Left lobe of liver (tissue), 2 donors: ENCODE measurements around the gene MAPK6. TPM values are rescaled to one million over a fixed set of nuclear protein-coding genes. Genes with fewer than 3 reads are reported as not detected.
"Not testable (repeated sequence)": the region's sequence is repeated elsewhere in the genome, so short reads cannot be mapped to it uniquely, and the experiment has no call there.

ENCODE experiments used
- ATAC-seq: fragments of 200-7000 bp; cut with Tn5 transposase; one replicate; pipeline ENCODE4 v1.9.1; 2020; ENCODE audit warnings: mild to moderate bottlenecking, moderate library complexity
- DNase-seq: peaks from one replicate; pipeline ENCODE4 v3.0.0-alpha.2; 2020; ENCODE audit warnings: low spot score
- total RNA-seq: library from RNA; stranded (reverse); gene quantifications from one replicate; pipeline ENCODE4 v1.2.1, GENCODE V29; 2021
- donor health status: DM: no; HTN: no; CAD: no; lungs with moderate emphysema.
- donor health status: DM: no; HTN: yes; CAD: no.

MAPK6 gene
- total RNA-seq, 1 donor from 2014 or later: 20.0 TPM

DNA sequence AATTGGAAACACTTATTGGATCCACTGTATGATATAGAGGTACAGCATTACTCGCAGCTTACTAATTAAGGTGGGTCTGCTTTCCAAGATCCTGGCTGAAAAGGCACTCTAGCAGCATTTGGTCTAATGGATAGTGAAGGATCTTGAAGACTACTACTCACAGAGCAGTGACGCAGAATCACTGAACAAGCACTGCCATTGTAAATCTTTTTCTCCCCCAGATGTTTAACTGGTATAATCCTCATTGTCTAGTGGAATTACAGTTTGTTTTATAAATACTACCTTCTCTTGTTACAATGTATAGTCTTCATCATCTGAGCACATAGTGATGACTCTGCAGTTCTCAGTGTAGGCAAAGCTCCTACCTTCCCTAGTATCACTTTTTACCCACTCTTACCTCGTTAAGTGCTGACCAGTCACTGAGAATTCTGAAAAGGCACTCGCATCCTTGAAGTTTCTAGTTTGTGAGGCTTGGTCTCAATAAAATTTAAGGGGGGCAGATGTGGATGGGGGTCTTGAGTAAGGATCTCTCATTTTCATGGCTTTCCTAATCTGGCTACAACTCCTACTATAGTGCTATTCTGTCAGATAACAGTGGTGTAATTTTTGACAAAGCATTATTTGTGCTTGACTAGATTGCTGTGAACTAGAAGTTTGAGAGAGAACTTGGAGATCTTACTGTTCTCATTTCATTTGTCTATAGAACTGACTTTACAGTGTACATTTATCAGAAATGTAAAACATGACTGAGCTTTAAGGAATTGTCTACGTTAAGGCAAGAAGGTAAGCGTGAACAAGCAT, 23.2 kb downstream of the MAPK6 start:
- no peak for ATAC-seq
- no peak for DNase-seq

DNA sequence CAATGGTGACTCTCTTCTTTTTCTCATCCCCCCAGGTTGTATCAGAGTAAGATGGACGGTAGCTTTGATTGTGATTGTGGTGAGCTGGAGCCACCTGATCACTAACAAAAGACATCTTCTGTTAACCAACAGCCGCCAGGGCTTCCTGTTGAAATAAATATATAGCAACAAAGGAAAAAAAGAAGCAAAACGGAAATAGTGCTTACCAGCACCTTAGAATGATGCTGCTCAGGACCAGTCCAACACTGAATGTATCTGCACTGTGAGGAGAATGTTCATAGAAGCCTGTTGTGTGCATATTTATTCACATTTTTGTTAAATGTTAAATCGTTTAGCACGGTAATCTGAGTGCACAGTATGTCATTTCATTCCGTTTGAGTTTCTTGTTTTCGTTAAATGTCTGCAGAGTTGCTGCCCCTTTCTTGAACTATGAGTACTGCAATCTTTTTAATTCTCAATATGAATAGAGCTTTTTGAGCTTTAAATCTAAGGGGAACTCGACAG, 26.8 kb downstream of the MAPK6 start:
- not testable (repeated sequence) for ATAC-seq, DNase-seq

DNA sequence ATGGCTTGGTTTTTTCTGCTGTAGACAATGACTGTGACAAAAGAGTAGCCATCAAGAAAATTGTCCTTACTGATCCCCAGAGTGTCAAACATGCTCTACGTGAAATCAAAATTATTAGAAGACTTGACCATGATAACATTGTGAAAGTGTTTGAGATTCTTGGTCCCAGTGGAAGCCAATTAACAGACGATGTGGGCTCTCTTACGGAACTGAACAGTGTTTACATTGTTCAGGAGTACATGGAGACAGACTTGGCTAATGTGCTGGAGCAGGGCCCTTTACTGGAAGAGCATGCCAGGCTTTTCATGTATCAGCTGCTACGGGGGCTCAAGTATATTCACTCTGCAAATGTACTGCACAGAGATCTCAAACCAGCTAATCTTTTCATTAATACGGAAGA, 27.5 kb downstream of the MAPK6 start:
- DNase-seq: not testable (repeated sequence)
- peak; percentile 40 for ATAC-seq

DNA sequence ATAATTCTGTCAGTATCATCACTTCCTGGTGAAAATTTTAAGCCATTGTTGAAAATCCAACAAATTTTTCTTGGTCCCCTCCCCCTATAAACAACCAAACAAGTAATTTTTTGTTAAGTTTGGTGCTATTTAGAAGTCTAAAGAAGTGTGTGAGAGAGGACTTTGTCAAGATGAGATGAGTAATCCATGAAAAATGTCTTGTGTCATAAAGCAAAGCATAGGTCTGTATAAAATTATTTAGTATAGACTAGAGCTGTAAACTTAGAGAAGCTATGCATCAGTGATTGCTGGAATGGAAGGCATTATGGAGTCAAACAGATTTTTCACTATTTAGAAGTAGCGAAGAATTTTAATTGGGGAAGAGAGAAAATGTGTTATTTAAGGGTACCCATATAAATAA, 31.4 kb downstream of the MAPK6 start:
- DNase-seq (no peak), ATAC-seq (no peak)

DNA sequence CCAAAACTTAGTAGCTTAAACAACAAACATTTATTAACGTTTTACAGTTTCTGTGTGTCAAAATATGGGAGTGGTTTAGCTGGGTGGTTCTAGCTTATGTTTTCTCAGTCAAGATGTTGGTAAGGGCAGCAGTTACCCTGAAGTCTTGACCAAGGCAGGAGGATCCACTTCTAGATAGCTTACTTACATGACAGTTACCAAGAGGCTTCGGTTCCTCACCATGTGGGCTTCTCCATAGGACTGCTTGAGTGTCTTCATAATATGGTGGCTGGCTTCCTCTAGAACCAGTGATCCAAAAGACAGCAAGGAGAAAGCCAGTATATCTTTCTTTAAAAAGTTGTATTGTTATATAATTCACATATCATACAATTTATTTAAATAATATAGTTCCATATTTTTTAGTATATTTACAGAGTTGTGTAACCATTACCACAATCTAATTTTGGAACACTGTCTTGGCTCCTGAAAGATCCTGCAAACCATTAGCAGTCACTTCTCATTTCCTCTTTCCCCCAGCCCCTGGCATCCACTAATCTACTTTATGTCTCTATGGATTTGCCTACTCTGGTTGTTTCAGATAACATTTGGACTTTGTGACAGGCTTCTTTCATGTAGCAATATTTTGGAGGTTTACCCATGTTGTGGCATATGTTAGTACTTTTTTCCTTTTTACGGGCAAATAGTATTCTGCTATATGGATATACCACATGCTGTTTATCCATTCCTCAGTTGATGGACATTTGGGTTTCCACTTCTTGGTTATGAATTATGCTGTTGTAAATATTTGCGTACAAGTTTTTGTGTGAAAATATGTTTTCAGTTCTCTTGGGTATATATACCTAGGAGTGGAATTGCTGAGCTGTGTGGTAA, 33.3 kb downstream of the MAPK6 start:
- DNase-seq (no peak), ATAC-seq (peak; percentile 50)

DNA sequence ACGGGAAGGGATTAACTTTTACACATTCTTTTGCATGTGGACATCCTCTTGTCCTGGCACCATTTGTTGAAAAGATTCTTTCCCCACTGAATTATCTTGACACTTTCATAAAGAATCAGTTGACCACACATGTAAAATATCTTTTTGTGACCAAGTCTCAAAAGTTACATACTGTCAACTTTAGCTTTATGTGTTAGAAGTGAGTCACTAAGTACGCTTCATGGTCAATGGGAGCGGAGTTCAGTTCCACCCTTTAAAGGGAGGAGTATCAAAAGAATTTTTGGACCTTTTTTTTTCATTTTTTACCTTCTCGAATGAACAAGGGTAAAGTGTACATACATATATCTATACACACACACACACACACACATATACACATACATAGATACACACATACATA, 35.4 kb downstream of the MAPK6 start:
- no peak for DNase-seq
- no peak for ATAC-seq

DNA sequence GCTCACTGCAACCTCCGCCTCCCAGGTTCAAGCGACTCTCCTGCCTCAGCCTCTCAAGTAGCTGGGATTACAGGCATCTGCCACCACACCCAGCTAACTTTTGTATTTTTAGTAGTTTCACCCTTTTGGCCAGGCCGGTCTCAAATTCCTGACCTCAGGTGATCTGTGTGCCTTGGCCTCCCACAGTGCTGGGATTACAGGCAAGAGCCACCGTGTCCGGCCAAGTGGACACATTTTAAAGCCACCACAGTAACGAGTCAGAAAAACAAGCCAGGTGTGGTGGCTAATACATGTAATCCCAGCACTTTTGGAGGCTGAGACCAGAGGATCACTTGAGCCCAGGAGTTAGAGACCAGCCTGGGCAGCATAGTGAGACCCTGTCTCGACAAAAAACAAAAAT, 35.8 kb downstream of the MAPK6 start:
- DNase-seq (peak; percentile 62), ATAC-seq (peak; percentile 75)

DNA sequence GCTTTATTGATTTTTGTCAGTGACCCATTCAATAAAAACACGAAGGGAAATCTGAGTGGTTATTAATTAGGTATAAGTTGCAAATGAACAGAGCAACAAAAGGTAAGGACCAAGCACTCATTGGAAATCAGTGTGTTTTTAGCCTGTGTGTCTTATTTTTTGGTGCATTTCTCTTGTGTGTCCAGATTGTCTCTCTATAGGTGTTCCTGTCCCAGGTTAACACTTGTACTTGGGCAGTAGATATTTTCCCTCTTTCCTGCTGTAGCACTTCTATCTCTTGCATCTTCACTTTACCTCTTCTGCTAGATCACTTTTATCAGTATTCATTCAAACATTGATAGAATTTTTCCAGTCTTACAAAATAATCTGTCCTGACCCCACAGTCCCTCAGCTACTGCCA, 37.0 kb downstream of the MAPK6 start:
- no peak for DNase-seq

DNA sequence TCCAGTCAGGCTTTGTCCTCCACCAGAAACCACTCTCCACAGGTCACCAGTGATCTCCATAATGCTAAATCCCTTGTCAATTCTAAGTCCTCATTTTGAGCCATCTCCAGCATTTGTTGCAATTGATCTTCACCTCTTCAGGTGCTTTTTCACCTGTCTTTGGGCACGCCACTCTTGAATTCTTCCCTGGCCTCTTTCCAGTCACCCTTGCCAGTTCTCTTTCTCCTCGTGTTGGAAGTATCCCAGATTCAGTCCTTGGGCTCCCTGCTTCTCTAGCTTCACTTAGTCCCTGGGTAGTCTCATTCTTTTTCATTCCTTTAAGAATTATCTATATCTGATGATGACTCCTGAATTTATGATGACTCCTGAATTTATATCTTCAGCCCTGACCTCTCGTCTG, 37.5 kb downstream of the MAPK6 start:
- ATAC-seq (no peak), DNase-seq (no peak)

More for the DNA sequence above, 37.0 kb downstream of the MAPK6 start:
- no peak for ATAC-seq

DNA sequence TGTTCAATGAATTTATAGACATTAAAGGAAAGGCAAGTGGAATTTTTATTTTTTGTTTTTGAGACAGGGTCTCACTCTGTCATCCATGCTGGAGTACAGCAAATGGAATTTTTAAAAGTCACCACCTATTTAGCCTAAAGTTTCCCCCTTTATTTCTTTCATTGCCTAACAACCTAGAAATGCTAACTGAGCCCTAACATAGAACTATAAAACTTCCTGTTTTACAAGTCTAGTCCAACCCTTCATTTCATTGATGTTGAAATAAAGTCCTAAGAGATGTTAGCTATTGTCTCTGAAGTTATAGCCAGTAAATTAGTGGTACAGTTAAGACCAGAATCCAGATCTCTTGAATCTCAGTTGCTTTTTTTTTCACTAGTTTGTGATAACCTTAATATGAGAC, 39.0 kb downstream of the MAPK6 start:
- DNase-seq: no peak
- ATAC-seq: no peak

DNA sequence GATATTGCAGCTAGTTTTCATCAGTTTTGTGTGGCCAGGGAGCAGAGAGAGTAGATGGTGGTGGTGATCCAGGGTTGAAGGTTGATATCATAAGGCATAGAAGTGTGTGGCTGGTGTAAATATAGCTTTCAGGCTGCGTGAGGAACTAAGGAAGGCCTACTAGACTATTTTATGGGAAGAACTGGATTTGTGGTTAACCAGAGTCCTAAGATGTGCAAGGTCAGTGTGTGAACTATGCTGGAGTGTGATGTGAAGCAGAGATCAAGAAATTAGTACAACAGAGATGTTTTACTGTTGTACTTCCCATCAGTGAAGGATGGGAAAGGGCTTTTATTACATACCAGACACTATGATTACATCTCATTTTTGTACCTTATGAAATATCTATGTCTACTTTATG, 41.5 kb downstream of the MAPK6 start:
- no peak for ATAC-seq
- DNase-seq: no peak

DNA sequence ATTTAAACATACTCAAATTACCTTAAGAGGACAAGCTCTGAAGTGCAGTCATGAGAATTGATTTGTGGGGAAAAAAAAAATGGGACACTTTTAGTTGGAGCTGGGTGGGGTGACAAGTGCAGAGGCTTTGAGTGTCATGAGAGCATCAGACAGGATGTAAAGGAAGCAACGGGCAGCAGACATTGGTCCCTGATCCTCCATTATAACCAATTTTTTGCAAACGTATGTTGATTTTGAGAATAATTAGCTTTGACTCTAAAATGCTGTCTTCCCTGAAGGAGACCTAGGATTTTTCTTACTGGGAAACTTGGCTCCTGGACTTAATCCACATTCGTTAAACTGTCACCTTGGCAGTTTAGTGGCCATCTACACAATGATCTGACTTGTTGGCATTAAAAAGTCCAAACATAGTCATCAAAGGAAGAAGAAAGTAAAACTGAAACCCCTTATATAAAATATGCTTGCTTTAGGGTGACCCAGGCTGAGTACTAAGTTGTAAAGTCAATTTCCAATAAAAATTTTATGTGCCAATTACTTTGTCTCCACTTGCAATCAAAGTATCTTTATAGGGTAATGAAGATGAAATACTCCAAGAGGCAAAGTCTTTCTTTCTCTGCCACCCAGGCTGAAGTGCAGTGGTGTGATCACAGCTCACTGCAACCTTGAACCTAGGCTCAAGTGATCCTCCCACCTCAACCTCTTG, 48.0 kb downstream of the MAPK6 start:
- DNase-seq (no peak), ATAC-seq (no peak)

DNA sequence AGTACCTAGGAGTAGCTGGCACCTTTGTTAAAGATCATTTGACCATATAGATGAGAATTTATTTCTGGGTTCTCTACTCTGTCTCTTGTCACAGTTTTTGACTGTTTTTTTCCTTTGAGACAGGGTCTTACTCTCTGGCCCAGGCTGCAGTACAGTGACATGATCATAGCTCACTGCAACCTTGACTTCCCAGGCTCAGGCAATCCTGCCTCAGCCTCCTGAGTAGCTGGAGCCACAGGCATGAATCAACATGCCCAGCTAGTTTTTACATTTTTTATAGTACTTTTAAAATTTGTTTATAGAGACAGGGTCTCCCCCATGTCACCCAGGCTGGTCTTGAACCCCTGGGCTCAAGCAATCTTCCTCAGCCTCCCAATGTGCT, 48.5 kb downstream of the MAPK6 start:
- DNase-seq: no peak
- no peak for ATAC-seq

DNA sequence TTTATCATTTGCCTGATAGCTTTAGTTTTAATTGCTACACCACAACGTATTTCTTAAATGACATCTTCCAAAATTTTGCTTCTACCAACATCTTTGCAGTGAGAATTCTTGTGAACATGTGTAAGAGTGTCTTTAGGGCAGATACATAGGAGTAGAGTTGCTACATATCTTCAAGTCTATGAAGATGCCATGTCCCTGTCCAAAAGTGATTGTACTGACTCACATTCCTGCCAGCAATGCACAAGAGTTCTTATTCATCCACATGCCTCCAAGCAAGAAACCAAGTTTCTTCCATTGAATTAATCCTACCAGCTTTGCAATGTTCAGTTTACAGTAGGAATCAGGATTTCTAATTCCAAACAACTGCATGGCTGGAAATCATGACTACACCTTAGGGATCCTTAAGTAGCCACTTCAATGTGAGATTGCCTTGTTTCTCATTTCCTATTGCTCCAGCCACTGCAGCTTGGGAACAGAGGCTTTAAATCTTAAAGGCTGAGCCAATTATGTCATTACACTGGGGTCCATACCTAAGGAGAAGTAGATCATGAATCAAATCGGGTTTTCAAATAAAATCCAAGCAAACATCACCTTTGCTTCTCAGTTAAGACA, 49.1 kb downstream of the MAPK6 start:
- no peak for ATAC-seq
- DNase-seq: no peak

DNA sequence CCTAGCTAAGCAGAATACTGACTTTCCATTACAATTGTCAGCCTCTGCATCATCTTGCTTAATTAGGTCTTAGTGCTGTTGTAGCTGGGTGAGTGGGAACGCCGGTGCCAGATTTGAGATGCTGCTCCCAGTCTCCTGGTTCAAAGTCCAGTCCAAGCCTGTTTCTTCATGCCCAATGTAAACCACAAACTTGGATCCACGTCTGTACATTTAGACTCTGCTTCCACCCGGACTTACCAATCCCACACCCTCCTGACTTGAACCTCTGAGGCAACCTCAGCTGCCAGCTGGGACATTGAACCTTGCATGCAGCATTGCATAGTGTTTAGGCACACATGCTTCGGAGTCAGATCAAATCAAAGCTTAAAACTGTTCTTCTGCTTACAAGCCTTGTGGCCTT, 50.5 kb downstream of the MAPK6 start:
- DNase-seq: peak; percentile 86
- peak; percentile 78 for ATAC-seq

DNA sequence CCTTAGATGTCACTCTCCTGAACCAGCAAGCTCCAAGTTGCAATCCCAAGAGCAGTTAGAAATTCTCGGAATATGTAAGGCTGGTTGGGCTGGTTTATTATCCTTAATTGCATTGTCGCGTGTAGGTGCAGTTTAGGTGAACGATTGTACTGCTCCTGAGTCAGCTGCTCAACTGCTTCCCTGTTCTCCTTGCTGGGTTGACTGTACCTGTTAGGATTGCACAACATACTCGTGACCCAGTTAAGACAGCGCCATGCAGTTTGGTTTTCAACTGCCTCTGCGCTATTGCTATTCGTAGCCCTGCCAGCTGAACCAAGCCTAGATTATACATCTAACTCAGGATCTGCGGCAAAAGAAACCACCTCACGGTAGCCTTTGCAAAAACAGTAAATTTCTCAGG, 52.6 kb downstream of the MAPK6 start:
- DNase-seq (peak; percentile 86), ATAC-seq (peak; percentile 77)

DNA sequence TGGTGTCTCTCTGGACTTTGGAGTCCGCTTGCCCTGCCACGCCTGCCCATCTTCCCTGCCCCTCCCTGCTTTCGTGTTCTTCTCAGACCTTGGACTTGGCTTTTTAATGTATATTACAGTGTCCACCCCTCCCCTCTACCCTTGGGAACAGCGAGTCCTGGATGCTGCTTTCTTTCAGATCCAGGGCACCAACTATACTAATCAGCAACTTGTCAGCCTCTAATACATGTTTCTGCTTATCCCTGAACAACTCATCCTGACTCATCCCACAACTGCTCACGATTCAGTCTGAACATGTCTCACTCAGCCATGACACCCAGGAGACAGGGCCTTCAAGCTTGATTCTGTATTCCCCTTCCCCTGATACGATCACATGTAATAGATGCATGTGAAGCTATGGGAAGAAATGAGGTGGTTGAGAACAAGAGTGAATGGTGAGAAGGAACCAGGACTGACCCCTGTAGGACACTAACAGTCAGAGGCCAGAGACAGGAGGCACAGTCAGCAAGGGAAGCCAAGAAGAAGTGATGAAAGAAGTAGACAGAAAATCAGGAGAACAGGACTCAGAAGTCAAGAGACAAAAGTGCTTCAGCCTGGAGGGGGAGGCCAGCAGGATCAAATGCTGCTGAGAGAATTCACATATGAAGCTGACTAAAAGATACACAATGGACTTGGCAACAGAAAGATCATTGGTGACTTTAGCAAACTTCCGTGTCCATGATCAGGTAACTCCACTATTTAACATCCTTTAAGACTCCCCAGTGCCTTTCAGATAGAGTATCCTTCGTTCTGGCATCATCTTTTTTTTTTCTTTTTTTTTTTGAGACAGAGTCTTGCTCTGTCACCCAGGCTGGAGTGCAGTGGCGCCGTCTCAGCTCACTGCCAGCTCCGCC, 58.1 kb downstream of the MAPK6 start:
- ATAC-seq: no peak
- no peak for DNase-seq

DNA sequence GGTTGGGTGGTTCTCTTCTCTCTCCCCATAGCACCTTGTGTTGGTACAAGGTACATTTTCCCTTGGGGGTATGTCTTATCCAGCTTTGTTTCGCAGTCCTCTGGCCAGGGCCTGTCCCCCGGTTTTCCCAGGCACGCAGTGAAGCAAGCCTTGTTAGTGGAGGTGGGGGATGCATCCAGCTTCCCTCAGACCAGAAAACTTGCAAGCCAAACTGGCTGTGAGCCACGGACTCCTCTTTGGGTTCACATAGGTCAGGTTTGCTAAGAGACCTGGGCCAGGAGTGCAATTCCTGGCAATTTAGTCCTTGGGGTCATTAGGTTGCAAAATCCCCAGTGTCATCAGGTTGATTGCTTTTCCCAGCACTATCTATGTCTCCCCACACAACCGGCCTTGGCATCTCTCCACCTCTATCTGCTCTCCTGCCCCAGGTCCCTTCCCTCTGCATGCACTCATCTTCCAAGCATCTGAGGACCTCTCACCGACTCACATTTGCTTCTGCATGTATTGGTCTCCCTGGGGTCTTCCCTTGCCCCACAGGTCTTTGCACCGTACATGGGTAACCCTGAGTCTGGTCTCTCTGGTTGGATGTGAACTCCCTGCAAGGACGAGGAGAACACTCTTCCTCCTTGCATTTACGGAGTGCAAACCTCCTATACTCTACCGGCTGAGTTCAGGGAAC, 59.3 kb downstream of the MAPK6 start:
- peak; percentile 88 for ATAC-seq
- peak; percentile 94 for DNase-seq
